22Rv1 (cell line): ENCODE measurements around the gene GANAB.

Experiments used
- CTCF ChIP-seq: fragments of 450-650 bp; IDR thresholded peaks from 2 replicates; pipeline ENCODE4 v1.5.1; 2017; ENCODE audit warnings: mild to moderate bottlenecking
- ZFX ChIP-seq: fragments of 450-650 bp; IDR thresholded peaks from 2 replicates; pipeline ENCODE4 v1.6.1; 2017; ENCODE audit warnings: antibody characterized with exemption, borderline replicate concordance

GRCh38 chr11:62580959-62581715 is 65.3 kb downstream of the GANAB start:
- no peak for TF ChIP-seq CTCF
- TF ChIP-seq ZFX: no peak
